ENCODE measurements around the gene ZMYND8.
"Not testable (repeated sequence)": the region's sequence is repeated elsewhere in the genome, so short reads cannot be mapped to it uniquely, and the experiment has no call there.

Gene ZMYND8

GRCh38 chr20:47196091-47197081 lies 160.1 kb downstream of the ZMYND8 start:
- FAIRE-seq, result no peak

GRCh38 chr20:47195573-47195972 lies 160.9 kb downstream of the ZMYND8 start:
- no peak for FAIRE-seq

- FAIRE-seq, result no peak
Measured at GRCh38 chr20:47191956-47192355, 164.5 kb downstream of the ZMYND8 start.

GRCh38 chr20:47191074-47191673 lies 165.3 kb downstream of the ZMYND8 start:
- FAIRE-seq, result no peak

GRCh38 chr20:47189060-47189459 lies 167.4 kb downstream of the ZMYND8 start:
- no peak for FAIRE-seq

- no peak for FAIRE-seq
Measured at GRCh38 chr20:47188540-47188939, 168.0 kb downstream of the ZMYND8 start.

- no peak for FAIRE-seq
Measured at GRCh38 chr20:47187450-47188195, 168.9 kb downstream of the ZMYND8 start.

GRCh38 chr20:47183367-47183766 lies 173.1 kb downstream of the ZMYND8 start:
- FAIRE-seq, result no peak

- no peak for FAIRE-seq
Measured at GRCh38 chr20:47181056-47181862, 175.2 kb downstream of the ZMYND8 start.

GRCh38 chr20:47179267-47179666 lies 177.2 kb downstream of the ZMYND8 start:
- FAIRE-seq, result no peak

GRCh38 chr20:47178851-47179250 lies 177.6 kb downstream of the ZMYND8 start:
- FAIRE-seq, result no peak

GRCh38 chr20:47178277-47178676 lies 178.2 kb downstream of the ZMYND8 start:
- FAIRE-seq, result no peak

- not testable (repeated sequence) for FAIRE-seq
Measured at GRCh38 chr20:47176217-47176616, 180.3 kb downstream of the ZMYND8 start.

GRCh38 chr20:47175493-47175892 lies 181.0 kb downstream of the ZMYND8 start:
- FAIRE-seq, result no peak

GRCh38 chr20:47174456-47175243 lies 181.8 kb downstream of the ZMYND8 start:
- no peak for FAIRE-seq

- FAIRE-seq, result no peak
Measured at GRCh38 chr20:47173596-47174216, 182.8 kb downstream of the ZMYND8 start.

- FAIRE-seq, result no peak
Measured at GRCh38 chr20:47172579-47172978, 183.9 kb downstream of the ZMYND8 start.

- FAIRE-seq, result no peak
Measured at GRCh38 chr20:47167846-47168245, 188.7 kb downstream of the ZMYND8 start.

- FAIRE-seq, result no peak
Measured at GRCh38 chr20:47165376-47165865, 191.1 kb downstream of the ZMYND8 start.

- no peak for FAIRE-seq
Measured at GRCh38 chr20:47164140-47164539, 192.4 kb downstream of the ZMYND8 start.

- no peak for FAIRE-seq
Measured at GRCh38 chr20:47161411-47161810, 195.1 kb downstream of the ZMYND8 start.

All from A204.1 (cell line).